Panc1 (cell line): ENCODE results near the gene ARHGEF7. TPM values are rescaled to one million over a fixed set of nuclear protein-coding genes. Genes with fewer than 3 reads are reported as not detected.

Experiments used
- ATAC-seq: fragments of 200-7000 bp; cut with Tn5 transposase; 2 replicates; pipeline ENCODE4 v1.9.1; 2020; ENCODE audit warnings: mild to moderate bottlenecking, moderate library complexity
- BruUV-seq: library from RNA; stranded (reverse); fragments of 400-500 nt; replicated peaks from 2 replicates; lab custom pipeline; 2021; lab: Mats Ljungman, UMichigan
- CTCF ChIA-PET: fragments of 300-600 bp; sonication (Branson Sonifier 250); formaldehyde crosslinking; loops from one replicate; lab custom pipeline; 2022; ENCODE audit warnings: antibody characterized with exemption; lab: Charles Lee
- POLR2A ChIA-PET: fragments of 300-600 bp; sonication (Branson Sonifier 250); formaldehyde crosslinking; loops from one replicate; lab custom pipeline; 2022; ENCODE audit warnings: antibody characterized with exemption; lab: Charles Lee
- DNase-seq: peaks from one replicate; pipeline ENCODE4 v3.0.0-alpha.2; 2010; ENCODE audit warnings: low read depth, low spot score
- H3K27ac ChIP-seq: 2 replicates; pipeline ENCODE4 v1.5.1; 2011; ENCODE audit warnings: mild to moderate bottlenecking, low read length, inconsistent platforms
- H3K27me3 ChIP-seq: fragments of 200-500 bp; sonication (Bioruptor generic); 2 replicates; pipeline ENCODE4 v1.6.0; 2014; ENCODE audit warnings: low read length, inconsistent platforms; ENCODE audit not compliant: control insufficient read depth, insufficient read depth
- H3K36me3 ChIP-seq: fragments of 200-500 bp; sonication (Bioruptor generic); 2 replicates; pipeline ENCODE4 v1.5.1; 2014; ENCODE audit warnings: inconsistent platforms, mild to moderate bottlenecking, low read length, moderate library complexity; ENCODE audit not compliant: control insufficient read depth, insufficient read depth
- H3K4me1 ChIP-seq: 2 replicates; pipeline ENCODE4 v1.5.1; 2011; ENCODE audit warnings: inconsistent platforms, mild to moderate bottlenecking, low read length, moderate library complexity; ENCODE audit not compliant: control insufficient read depth, insufficient read depth
- H3K4me3 ChIP-seq, 2 experiments: 2 replicates each; pipeline ENCODE4 v1.5.1; 2011 to 2012; ENCODE audit warnings: low read depth in 2 of 2, low read length in 2 of 2, mild to moderate bottlenecking in 2 of 2, inconsistent platforms in 1 of 2, moderate library complexity in 1 of 2
- H3K9me3 ChIP-seq: fragments of 200-500 bp; sonication (Bioruptor generic); 2 replicates; pipeline ENCODE4 v1.5.1; 2014; ENCODE audit warnings: low read depth, mild to moderate bottlenecking, inconsistent platforms, low read length, moderate library complexity; ENCODE audit not compliant: control insufficient read depth, insufficient read depth
- POLR2AphosphoS5 ChIP-seq: IDR thresholded peaks from 2 replicates; pipeline ENCODE4 v1.6.1; 2012; ENCODE audit warnings: mild to moderate bottlenecking, low read depth, low read length, moderate library complexity
- SIN3A ChIP-seq: IDR thresholded peaks from 2 replicates; pipeline ENCODE4 v1.6.1; 2012; ENCODE audit warnings: low read depth, mild to moderate bottlenecking, low read length, moderate library complexity, borderline replicate concordance; ENCODE audit not compliant: insufficient read depth
- TCF7L2 ChIP-seq: IDR thresholded peaks from 2 replicates; pipeline ENCODE4 v1.6.1; 2011; ENCODE audit warnings: mild to moderate bottlenecking, low read depth, low read length, inconsistent platforms
- in situ Hi-C: cut with HindIII; loops from 2 replicates; pipeline ENCODE4 v1.10.0; 2016; ENCODE audit warnings: low sequenced_read_pairs, low pct_unique_long_range_greater_than_20kb
- intact Hi-C: fragments of 100-400 bp; cut with micrococcal nuclease; formaldehyde crosslinking; loops from one replicate; pipeline ENCODE4 v1.10.0; 2022; ENCODE audit not compliant: unreplicated experiment
- total RNA-seq: library from RNA; stranded (reverse); gene quantifications from one replicate; pipeline ENCODE4 v1.2.1, GENCODE V29; 2021; ENCODE audit not compliant: unreplicated experiment
- TF ChIP-seq, protein P1 (sequence below), 2 experiments: IDR thresholded peaks; 2 replicates each; pipeline ENCODE4 v1.6.1; 2011 to 2012; ENCODE audit warnings: low read depth in 2 of 2, control low read depth in 1 of 2, low read length in 1 of 2, mild to moderate bottlenecking in 1 of 2, moderate library complexity in 1 of 2; ENCODE audit not compliant: insufficient read depth in 1 of 2
- TF ChIP-seq, protein P2 (sequence below): fragments of 450-650 bp; IDR thresholded peaks from 2 replicates; pipeline ENCODE4 v1.5.1; 2017; ENCODE audit warnings: mild to moderate bottlenecking

The ARHGEF7 gene
- total RNA-seq, 1 experiment from 2014 or later = 36.4 TPM

DNA sequence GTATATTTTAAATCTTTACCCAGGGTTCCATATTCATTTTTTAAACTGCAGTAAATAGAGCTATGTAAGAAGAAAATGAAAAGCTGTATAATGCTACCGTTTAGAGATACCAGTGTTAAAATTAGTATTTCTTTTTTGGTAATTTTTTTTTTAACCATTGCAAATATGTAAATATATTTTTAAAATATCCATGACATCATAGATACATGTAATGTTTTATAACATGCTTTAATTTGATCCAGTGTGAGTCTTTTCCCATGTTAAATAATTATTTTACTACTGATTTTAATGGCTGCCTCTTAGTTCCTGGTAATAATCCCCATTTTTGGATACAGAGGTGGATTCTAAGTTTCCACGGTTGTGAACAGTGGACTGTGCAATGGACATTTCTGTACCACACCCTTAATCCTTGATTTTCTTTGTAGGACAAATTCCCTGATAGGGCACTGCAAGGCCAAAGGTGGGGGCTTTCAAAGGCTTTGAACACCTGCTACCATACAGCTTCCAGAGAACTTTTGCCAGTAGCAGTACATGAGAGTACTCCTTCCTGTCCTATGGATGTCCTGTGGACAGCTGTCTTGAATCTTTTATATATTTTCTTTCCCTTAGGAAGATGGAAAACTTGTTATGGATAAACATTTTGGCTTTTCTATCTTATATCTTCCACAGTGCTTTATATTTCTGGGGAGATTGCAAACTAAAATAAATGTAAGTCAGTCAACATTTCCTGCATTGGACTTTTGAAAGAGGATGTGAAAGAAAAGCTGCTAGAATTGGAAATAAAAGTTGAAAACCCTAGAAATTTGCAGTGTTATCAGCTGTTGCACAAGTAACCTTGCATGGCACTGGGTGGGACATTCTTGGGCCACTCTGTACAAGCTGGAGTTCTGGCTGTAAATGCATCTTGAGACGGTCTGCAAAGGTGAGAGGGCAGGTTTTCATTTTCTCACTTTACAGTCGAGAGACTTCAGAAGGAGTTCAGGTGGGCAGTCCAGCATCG is 46.8 kb downstream of the ARHGEF7 start:
- no peak overlapping the region for H3K27ac ChIP-seq
- intact Hi-C loops (no loop called here), in situ Hi-C loops (no loop called here)
- DNase-seq = no peak
- no peaks in the 10 kb centered on the region for H3K9me3 ChIP-seq
- POLR2A ChIA-PET = no interaction called here
- CTCF ChIA-PET = no interaction called here
- BruUV-seq = no TSS peak
- no peaks in the 10 kb centered on the region for H3K4me1 ChIP-seq
- TF ChIP-seq, protein P1, sequence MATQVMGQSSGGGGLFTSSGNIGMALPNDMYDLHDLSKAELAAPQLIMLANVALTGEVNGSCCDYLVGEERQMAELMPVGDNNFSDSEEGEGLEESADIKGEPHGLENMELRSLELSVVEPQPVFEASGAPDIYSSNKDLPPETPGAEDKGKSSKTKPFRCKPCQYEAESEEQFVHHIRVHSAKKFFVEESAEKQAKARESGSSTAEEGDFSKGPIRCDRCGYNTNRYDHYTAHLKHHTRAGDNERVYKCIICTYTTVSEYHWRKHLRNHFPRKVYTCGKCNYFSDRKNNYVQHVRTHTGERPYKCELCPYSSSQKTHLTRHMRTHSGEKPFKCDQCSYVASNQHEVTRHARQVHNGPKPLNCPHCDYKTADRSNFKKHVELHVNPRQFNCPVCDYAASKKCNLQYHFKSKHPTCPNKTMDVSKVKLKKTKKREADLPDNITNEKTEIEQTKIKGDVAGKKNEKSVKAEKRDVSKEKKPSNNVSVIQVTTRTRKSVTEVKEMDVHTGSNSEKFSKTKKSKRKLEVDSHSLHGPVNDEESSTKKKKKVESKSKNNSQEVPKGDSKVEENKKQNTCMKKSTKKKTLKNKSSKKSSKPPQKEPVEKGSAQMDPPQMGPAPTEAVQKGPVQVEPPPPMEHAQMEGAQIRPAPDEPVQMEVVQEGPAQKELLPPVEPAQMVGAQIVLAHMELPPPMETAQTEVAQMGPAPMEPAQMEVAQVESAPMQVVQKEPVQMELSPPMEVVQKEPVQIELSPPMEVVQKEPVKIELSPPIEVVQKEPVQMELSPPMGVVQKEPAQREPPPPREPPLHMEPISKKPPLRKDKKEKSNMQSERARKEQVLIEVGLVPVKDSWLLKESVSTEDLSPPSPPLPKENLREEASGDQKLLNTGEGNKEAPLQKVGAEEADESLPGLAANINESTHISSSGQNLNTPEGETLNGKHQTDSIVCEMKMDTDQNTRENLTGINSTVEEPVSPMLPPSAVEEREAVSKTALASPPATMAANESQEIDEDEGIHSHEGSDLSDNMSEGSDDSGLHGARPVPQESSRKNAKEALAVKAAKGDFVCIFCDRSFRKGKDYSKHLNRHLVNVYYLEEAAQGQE (IDR thresholded peaks at IDR 0.05; ENCODE audit: insufficient read depth in 1 of 2, low read depth in 2 of 2, low read length in 1 of 2) = no peak
- TF ChIP-seq POLR2AphosphoS5 (no peak), SIN3A (no peak), TCF7L2 (no peak)
- TF ChIP-seq, protein P2, sequence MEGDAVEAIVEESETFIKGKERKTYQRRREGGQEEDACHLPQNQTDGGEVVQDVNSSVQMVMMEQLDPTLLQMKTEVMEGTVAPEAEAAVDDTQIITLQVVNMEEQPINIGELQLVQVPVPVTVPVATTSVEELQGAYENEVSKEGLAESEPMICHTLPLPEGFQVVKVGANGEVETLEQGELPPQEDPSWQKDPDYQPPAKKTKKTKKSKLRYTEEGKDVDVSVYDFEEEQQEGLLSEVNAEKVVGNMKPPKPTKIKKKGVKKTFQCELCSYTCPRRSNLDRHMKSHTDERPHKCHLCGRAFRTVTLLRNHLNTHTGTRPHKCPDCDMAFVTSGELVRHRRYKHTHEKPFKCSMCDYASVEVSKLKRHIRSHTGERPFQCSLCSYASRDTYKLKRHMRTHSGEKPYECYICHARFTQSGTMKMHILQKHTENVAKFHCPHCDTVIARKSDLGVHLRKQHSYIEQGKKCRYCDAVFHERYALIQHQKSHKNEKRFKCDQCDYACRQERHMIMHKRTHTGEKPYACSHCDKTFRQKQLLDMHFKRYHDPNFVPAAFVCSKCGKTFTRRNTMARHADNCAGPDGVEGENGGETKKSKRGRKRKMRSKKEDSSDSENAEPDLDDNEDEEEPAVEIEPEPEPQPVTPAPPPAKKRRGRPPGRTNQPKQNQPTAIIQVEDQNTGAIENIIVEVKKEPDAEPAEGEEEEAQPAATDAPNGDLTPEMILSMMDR = no peak
- no peaks in the 10 kb centered on the region for H3K27me3 ChIP-seq
- ATAC-seq = no peak
- H3K4me3 ChIP-seq = no peak overlapping the region
- H3K36me3 ChIP-seq = no peaks in the 10 kb centered on the region

DNA sequence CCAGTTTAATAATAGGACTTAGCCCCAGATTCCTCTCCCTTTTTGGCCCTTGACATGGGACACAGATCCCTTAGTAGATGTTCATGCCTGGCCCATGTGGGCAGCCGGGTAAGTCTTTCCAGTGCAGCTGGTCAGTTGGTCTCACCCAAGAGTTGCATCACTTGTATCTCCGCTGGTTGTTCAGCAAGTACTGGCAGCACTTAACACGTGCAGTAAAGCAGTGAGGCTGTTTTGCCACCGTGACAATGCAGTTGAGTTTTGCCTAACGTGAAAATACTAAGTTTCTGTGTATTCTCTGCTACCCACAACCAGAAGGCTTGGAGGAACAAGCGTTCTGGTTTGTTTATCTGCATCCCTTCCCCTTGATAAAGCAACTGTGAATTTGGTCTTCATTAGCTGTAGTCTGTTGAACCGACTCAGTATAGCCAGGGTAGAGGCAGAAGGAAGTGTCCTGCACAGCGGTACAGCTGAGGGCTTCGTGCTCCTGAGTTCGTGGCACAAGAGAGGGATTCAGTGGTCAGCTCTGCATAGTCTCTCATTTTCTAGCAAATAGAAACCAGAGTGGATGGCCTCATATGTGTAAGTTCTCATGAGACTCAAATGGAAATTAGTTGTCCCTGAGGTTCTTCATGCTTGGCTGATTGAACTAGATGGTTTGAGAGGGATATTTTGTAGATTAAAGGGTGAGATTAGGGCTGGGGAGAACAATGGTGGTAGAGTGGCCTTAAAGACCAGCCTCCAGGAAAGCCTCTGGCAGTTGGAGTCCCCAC is 50.3 kb downstream of the ARHGEF7 start:
- no peak for ATAC-seq
- Histone ChIP-seq H3K27ac (no peak overlapping the region), H3K4me1 (no peaks in the 10 kb centered on the region), H3K9me3 (no peaks in the 10 kb centered on the region), H3K27me3 (no peaks in the 10 kb centered on the region), H3K36me3 (no peaks in the 10 kb centered on the region), H3K4me3 (no peak overlapping the region)
- DNase-seq = no peak
- ChIA-PET CTCF (no interaction called here), POLR2A (no interaction called here)
- intact Hi-C loops = no loop called here
- in situ Hi-C loops = no loop called here
- TF ChIP-seq, protein P2 = no peak
- no peak for TF ChIP-seq TCF7L2
- no peak for TF ChIP-seq POLR2AphosphoS5
- TF ChIP-seq, protein P1 (IDR thresholded peaks at IDR 0.05; ENCODE audit: insufficient read depth in 1 of 2, low read depth in 2 of 2, low read length in 1 of 2) = no peak
- no TSS peak for BruUV-seq
